H1 (cell line): ENCODE measurements around the gene SLCO1C1. TPM values are rescaled to one million over a fixed set of nuclear protein-coding genes. Genes with fewer than 3 reads are reported as not detected.

Experiments used
- ASH2L ChIP-seq: fragments of 200-600, 300-600 bp; sonication (generic); IDR thresholded peaks from one replicate; pipeline ENCODE4 v1.7.1; 2017; ENCODE audit warnings: low read length
- JUND ChIP-seq: IDR thresholded peaks from 2 replicates; pipeline ENCODE4 v1.6.1; 2011; ENCODE audit warnings: mild to moderate bottlenecking, improper control_type of control experiment, low read length
- MAFK ChIP-seq: IDR thresholded peaks from 2 replicates; pipeline ENCODE4 v1.6.1; 2012; ENCODE audit warnings: low read depth, mild to moderate bottlenecking, improper control_type of control experiment, low read length
- NRF1 ChIP-seq: IDR thresholded peaks from 2 replicates; pipeline ENCODE4 v1.6.1; 2011; ENCODE audit warnings: mild to moderate bottlenecking, low read depth, low read length, improper control_type of control experiment
- RAD21 ChIP-seq, 2 experiments: IDR thresholded peaks in 1 of 2; conservative IDR thresholded peaks in 1 of 2; 2 replicates each; pipeline ENCODE4 v1.6.1; 2011; ENCODE audit warnings: low read depth in 2 of 2, low read length in 2 of 2, improper control_type of control experiment in 1 of 2, inconsistent platforms in 1 of 2, mild to moderate bottlenecking in 1 of 2, moderate library complexity in 1 of 2
- TAF7 ChIP-seq: optimal IDR thresholded peaks from 2 replicates; pipeline ENCODE3; 2011; ENCODE audit warnings: low read depth, mild to moderate bottlenecking, inconsistent platforms, low read length, moderate library complexity, borderline replicate concordance
- polyA plus RNA-seq, 7 experiments: library from polyadenylated mRNA; depleted of rRNA in 3 of 7; stranded (reverse) in 5 of 7; unstranded in 2 of 7; fragments of >200 nt in 5 of 7; fragments of 200-250 nt in 2 of 7; gene quantifications; 1 replicate in 5 of 7; 2 replicates in 1 of 7; 4 replicates in 1 of 7; pipeline versions ENCODE4 v1.2.1 to v1.2.3, GENCODE V29; 2011 to 2013; ENCODE audit warnings: missing spikeins in 2 of 7, mixed read lengths in 2 of 7
- total RNA-seq: library from RNA; stranded (reverse); fragmentation: NEBNext Ultra II Directional; extraction: Animal tissue kit (Norgen Biotek cat#: 25700); gene quantifications from 2 replicates; pipeline ENCODE4 v1.2.1, GENCODE V29; 2021

SLCO1C1 gene
- total and polyA plus RNA-seq, 2 of the 8 experiments (the other 6 are each of a cell fraction or from before 2014, with no cell fraction given), result 0.18 to 0.74 TPM

DNA sequence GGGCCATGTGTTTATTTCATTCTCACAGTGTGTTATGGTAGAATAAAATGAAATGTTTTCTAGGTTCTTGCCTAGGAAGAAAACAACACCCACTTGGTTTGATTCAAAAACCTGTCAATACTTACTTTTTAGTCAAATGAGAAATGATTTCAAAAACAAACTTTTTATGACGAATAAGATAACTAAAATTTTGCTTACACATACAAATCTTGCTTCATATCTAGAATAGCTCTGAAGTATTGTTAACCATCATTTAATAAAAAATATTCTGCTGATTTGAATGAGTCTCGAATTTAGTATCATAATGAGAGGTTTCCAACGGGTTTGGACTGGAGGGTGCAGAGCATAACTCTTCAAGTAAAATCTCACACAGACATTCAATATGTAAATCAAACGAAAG lies 23.2 kb downstream of the SLCO1C1 start (continued):
- TF ChIP-seq MAFK (no peak), ASH2L (no peak), JUND (no peak), TAF7 (no peak), NRF1 (no peak), RAD21 (IDR thresholded peaks at IDR 0.05 in 1 of 2, conservative IDR thresholded peaks at IDR 0.05 in 1 of 2; ENCODE audit: low read depth in 2 of 2, low read length in 2 of 2) (no peak)
